HG03565 (cell line): Measurements from ENCODE around the gene SIRT7.

Experiments used
- ATAC-seq: cut with Tn5 transposase; IDR thresholded peaks from one replicate; pipeline ENCODE4 v1.9.1; 2021; ENCODE audit warnings: mild to moderate bottlenecking, moderate library complexity; ENCODE audit not compliant: unreplicated experiment

SIRT7 gene

DNA sequence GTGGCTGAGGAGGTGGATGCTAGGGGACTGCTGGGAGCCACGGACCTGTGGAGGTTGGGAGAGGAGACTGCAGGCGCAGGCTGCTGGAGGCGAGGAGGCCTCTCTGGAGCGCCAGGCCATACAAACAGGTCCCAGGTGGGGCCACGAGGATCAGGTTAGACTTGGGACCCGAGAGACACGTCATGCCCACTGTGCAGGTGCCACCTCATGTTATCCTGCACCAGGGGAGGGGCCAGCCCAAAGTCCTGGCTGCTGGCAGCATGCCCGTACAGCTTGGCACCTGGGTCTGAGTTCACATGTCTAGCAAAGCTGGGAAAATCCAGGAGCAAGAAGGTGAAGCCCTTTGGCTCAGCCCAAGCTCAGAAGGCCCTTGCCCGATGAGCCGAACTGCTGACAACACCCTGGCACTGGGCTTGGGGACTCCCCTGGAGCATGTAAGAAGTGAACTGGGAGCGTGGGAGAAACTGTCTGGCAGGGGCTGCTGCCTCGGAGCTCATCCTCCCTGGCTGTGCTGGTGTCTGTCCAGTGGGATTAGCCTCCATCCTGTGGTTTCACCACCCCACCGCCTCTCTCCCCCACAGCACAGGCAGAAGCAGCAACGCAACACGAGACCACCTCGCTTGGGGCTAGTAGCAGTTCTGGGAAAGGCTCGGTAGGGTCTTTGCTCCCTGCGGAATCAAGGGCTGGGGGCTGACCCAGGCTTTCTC lies 52.1 kb downstream of the SIRT7 start:
- no peak for ATAC-seq

DNA sequence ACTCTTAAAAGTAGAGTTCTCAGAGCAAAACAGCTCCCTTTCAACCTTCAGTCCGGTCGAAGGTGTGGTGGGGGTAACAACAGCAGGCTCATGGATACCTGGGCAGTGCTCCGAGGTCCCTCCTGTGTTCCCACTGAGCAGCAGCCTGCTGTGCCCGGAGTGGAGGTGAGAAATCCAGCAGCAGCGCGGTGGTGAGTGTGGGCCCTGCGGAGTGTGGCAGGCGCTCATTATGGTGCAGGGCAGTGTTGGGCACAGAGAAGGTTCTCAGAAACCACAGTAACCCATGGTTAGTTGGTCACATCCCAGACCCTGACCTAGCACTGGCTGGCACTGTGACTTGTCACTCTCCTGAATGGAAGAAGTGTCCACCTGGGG lies 52.6 kb downstream of the SIRT7 start:
- ATAC-seq = no peak

DNA sequence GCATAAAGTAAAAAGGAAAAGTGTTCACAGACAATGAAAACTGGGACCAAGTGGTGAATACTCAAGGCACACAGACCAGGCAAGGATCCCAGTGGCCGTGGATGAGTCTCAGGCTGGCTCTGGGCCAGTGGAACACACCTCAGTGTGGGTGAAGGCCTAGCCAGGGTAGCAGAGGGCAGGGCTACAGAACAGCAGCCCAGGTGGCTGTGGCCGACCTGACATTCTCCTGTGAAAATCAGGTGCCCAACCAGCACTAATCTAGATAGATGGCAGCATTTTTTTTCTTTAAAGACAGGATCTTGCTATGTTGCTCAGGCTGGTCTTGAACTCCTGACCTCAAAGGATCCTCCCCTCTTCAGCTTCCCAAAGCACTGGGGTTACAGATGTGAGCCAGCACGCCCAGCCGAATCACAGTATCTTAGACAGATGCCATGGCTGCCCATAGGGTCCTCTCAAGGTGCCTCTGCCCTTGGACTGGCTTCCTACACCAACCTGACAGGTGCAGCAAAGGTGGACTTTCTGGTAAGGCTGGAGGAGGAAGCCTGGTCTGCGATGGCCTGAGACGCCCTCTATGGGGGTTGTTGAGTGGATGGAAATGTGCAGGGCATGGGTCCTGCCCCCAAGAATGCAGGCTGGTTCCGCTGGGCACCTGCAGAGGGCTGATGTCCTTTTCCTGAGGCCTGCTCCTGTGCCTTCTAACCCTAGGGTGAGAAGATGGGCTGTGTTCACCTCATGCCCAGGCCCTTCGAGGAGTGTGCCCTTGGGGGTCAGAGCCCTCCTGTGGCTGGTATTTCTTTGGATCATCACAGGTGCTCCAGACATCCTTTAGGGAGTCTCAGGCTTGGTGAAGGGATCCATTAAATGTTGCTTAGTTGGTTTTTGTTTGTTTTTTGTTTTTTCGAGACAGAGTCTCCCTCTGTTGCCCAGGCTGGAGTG lies 53.9 kb downstream of the SIRT7 start:
- ATAC-seq = no peak

DNA sequence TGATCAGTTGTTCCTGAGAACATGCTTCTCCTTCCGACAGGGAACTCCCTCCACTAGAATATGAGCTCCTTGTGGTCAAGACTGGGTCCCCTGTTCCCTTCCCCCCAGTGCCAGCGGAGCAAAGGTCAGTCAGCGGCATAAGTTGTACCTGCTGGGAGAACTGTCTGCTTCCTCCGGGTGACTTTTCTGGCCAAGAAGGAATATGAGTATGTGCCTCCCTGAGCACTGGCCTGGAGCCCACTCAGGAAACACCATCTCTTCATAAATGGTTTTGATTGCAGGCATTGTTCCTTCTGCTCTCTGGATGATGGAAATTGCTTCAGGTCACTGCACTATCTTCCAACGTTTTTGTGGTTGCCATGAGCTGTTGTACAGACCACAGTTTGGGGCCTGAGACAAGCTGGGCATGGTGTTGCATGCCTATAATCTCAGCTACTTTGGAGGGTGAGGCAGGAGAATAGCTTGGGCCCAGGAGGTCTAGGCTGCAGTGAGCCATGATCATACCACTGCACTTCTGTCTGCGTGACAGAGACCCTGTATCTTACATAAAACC lies 54.8 kb downstream of the SIRT7 start:
- no peak for ATAC-seq
